T-helper 2 cell treated with Interferon-gamma antibody and Interleukin-4, amounts not matched to agents 5 μg/mL and 100 μg/mL, for 36 hours (primary cell): ENCODE measurements around the gene XXYLT1.
"Not testable (repeated sequence)": the region's sequence is repeated elsewhere in the genome, so short reads cannot be mapped to it uniquely, and the experiment has no call there.

Experiments used
- DNase-seq: peaks from one replicate; pipeline ENCODE4 v3.0.0; 2021; ENCODE audit warnings: low spot score
- H3K27ac Mint-ChIP-seq: one replicate; pipeline ENCODE4 v1.8.0; 2021; ENCODE audit warnings: mild to moderate bottlenecking, mixed read lengths
- H3K27me3 Mint-ChIP-seq: one replicate; pipeline ENCODE4 v1.8.0; 2021; ENCODE audit warnings: low read depth, mixed read lengths
- H3K36me3 Mint-ChIP-seq: one replicate; pipeline ENCODE4 v1.8.0; 2021; ENCODE audit warnings: low read depth, mixed read lengths
- H3K4me1 Mint-ChIP-seq: one replicate; pipeline ENCODE4 v1.8.0; 2021; ENCODE audit warnings: low read depth, mixed read lengths
- H3K4me3 Mint-ChIP-seq: one replicate; pipeline ENCODE4 v1.8.0; 2022; ENCODE audit warnings: mild to moderate bottlenecking, moderate library complexity, mixed read lengths
- H3K9me3 Mint-ChIP-seq: one replicate; pipeline ENCODE4 v1.8.0; 2021; ENCODE audit warnings: mixed read lengths

The XXYLT1 gene

DNA sequence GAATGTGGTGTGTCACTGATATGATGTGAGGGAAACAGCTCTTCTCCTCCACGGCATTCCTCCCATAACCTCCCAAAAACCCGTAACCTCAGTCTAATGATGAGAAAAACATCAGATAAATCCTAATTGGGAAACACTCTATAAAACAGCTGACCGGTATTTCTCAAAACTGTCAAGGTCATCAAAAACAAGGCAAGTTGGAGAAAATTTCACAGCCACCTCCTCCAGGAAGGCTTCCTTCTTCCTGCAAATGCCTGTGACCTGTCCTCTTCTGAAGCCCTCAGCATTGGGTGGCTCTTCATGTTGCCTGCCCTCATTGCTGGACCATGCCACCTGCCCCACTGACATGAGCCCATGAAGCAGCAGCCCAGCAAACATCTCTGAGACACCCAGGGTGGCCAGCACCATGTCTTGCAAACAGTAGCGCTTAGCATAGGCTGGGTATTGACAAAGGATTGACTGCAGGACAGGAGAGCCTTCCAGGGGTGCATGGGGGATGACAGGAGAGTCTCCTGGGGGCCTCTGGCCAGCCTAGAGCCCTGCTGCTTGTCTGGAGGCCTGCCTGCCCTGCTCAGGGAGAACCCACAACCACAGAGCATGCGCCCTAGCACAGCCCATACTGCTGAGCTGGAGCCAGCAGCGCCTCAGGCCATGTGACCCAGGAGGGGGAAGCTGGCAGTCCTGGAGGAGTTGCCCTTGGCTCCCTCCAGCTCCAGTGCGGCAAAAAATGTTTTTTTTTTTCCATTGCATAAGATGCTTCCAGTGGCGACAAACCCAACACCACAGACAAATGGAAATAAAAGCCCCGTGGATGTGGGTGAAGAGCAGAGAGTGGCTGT, 49.7 kb downstream of the XXYLT1 start:
- no peak overlapping the region for H3K27ac Mint-ChIP-seq
- no peaks in the 10 kb centered on the region for H3K27me3 Mint-ChIP-seq
- peaks cover 5% of the 10 kb centered on the region for H3K36me3 Mint-ChIP-seq
- no peak for DNase-seq
- no peaks in the 10 kb centered on the region for H3K4me1 Mint-ChIP-seq
- peaks cover 4% of the 10 kb centered on the region for H3K9me3 Mint-ChIP-seq
- no peak overlapping the region for H3K4me3 Mint-ChIP-seq

- Mint-ChIP-seq H3K4me1 (no peaks in the 10 kb centered on the region), H3K36me3 (peaks cover 5% of the 10 kb centered on the region), H3K4me3 (no peak overlapping the region), H3K27me3 (no peaks in the 10 kb centered on the region), H3K27ac (no peak overlapping the region), H3K9me3 (peaks cover 4% of the 10 kb centered on the region)
- DNase-seq = no peak
These were observed 51.4 kb downstream of the XXYLT1 start for GRCh38 chr3:195219351-195220230.

DNA sequence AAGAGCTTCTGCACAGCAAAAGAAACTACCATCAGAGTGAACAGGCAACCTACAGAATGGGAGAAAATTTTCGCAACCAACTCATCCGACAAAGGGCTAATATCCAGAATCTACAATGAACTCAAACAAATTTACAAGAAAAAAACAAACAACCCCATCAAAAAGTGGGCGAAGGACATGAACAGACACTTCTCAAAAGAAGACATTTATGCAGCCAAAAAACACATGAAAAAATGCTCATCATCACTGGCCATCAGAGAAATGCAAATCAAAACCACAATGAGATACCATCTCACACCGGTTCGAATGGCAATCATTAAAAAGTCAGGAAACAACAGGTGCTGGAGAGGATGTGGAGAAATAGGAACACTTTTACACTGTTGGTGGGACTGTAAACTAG, 52.6 kb downstream of the XXYLT1 start:
- H3K4me3 Mint-ChIP-seq, H3K27ac Mint-ChIP-seq, DNase-seq, H3K9me3 Mint-ChIP-seq, H3K4me1 Mint-ChIP-seq, H3K27me3 Mint-ChIP-seq, H3K36me3 Mint-ChIP-seq: not testable (repeated sequence)

DNA sequence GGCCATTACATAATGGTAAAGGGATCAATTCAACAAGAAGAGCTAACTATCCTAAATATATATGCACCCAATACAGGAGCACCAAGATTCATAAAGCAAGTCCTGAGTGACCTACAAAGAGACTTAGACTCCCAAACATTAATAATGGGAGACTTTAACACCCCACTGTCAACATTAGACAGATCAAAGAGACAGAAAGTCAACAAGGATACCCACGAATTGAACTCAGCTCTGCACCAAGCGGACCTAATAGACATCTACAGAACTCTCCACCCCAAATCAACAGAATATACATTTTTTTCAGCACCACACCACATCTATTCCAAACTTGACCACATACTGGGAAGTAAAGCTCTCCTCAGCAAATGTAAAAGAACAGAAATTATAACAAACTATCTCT, 55.4 kb downstream of the XXYLT1 start:
- not testable (repeated sequence) for H3K27me3 Mint-ChIP-seq, H3K9me3 Mint-ChIP-seq, DNase-seq, H3K4me1 Mint-ChIP-seq, H3K4me3 Mint-ChIP-seq, H3K27ac Mint-ChIP-seq, H3K36me3 Mint-ChIP-seq

DNA sequence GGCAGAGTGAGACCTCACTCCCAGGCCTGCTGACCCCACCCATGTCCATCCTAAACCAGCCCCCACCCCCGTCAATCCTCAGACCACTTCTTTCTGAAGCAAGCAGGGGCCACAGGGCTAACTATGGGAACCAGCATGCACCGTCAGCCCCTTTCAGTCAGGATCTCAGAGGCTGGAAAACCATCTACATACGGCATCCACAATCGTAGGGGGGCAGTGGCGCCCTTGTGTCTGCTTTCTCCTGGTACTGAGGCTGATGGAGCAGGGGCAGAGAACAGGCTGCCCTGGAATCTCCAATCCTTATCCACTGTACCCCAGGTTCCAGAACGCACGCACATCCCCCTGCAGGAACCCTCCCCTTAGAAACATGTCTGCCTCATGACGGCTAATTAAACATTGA, 56.6 kb downstream of the XXYLT1 start:
- no peaks in the 10 kb centered on the region for H3K27me3 Mint-ChIP-seq
- H3K9me3 Mint-ChIP-seq = peaks cover 4% of the 10 kb centered on the region
- DNase-seq = no peak
- no peak overlapping the region for H3K4me3 Mint-ChIP-seq
- H3K36me3 Mint-ChIP-seq = peaks cover 3% of the 10 kb centered on the region
- no peak overlapping the region for H3K27ac Mint-ChIP-seq
- H3K4me1 Mint-ChIP-seq = no peaks in the 10 kb centered on the region

DNA sequence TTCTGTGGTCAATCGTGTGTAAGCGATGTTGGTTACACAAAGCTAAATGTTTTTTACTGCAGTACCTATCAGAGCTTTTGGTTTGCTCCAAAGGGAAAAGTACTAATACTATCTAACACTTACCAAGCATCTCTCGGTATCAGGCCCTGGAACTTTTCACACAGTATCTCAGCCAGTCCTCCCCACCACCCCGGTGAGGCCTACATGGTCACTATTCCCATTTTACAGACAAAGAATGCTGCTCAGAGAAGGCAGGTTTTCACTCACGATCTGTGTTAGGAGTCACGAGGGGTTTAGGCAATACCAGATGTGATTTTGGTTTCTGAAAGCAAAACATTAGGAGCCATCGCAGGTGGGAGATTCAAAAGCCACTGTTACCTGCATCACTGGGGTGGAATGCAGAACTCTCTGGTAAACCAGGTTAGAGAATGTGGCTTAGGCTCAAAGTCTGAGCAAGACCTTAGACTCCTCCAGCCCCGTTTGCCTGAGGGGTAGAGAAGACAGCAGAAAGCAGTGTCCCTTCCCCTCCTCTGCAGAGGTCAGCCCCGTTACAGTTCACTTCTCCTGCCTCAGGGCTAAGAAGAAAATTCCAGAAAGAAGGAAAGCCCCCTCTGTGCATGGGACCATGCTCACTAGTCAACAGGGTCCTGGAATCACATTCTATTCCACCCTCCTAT, 57.2 kb downstream of the XXYLT1 start:
- no peak overlapping the region for H3K27ac Mint-ChIP-seq
- H3K4me3 Mint-ChIP-seq = no peak overlapping the region
- no peak for DNase-seq
- no peaks in the 10 kb centered on the region for H3K27me3 Mint-ChIP-seq
- no peaks in the 10 kb centered on the region for H3K36me3 Mint-ChIP-seq
- no peaks in the 10 kb centered on the region for H3K4me1 Mint-ChIP-seq
- H3K9me3 Mint-ChIP-seq = no peaks in the 10 kb centered on the region

DNA sequence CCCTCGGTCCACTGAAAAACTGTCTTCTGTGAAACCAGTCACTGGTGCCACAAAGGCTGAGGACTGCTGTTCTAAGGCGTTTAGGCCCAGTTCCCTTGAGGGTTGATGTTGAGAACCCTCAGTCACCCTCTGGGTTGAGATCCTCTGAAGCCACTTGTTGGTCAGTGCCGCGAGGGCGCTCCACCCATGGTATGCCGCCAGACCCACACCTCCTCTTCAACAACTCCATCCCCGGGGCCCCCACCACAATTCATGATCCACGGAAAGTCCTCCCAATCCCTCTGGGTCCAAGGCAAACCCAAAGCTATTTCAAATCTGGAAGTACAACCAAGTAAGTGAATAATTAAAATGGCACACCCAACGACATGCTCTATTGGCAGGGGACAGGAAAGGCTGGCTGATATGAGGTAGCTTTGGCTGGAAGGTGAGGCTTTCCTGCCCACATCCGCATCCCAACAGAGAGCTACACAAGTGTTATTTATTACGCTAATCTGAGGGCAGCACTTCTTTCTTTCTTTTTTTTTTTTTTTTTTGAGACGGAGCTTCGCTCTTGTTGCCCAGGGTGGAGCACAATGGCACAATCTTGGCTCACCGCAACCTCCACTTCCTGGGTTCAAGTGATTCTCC, 58.1 kb downstream of the XXYLT1 start:
- no peak for DNase-seq
- no peaks in the 10 kb centered on the region for H3K36me3 Mint-ChIP-seq
- no peak overlapping the region for H3K4me3 Mint-ChIP-seq
- no peaks in the 10 kb centered on the region for H3K27me3 Mint-ChIP-seq
- no peaks in the 10 kb centered on the region for H3K4me1 Mint-ChIP-seq
- no peak overlapping the region for H3K27ac Mint-ChIP-seq
- H3K9me3 Mint-ChIP-seq = no peaks in the 10 kb centered on the region

GRCh38 chr3:195212033-195212748, 58.8 kb downstream of the XXYLT1 start:
- DNase-seq = no peak
- Mint-ChIP-seq H3K4me1 (no peaks in the 10 kb centered on the region), H3K27me3 (no peaks in the 10 kb centered on the region), H3K4me3 (no peak overlapping the region), H3K27ac (no peak overlapping the region), H3K9me3 (no peaks in the 10 kb centered on the region), H3K36me3 (no peaks in the 10 kb centered on the region)

DNA sequence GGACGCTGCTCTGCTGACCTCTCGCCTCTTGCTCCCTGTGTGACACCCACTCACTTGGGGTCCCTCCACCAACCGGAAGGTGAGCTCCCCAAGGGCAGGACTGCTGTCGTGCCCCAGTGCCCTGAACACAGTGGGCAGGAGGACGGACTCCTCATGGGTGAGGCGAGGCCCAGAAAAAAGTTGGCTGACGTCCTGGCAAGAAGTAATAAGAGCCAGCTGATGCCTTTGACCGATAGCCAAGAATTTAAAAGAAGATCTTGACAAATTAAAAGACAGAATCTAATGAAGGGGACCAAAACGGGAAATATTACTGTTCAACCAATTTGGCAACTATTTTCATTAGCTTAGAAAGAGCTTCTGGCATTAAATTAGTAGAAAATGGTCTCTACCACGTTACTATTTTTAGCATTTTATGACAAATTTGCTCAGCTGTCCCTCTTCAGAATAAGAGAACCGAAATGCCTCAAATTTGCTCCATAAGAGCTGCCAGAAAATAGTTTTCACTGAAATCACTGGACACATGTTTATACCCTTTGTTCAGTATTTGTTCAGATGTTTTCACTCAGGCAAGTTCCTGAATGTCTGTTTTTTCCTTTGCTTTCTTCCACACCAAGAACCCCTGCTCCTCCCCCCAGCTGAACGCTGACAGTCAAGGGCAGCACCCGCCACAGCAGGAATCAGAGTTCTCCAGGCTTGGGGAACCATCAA, 60.5 kb downstream of the XXYLT1 start:
- H3K36me3 Mint-ChIP-seq = no peaks in the 10 kb centered on the region
- no peaks in the 10 kb centered on the region for H3K9me3 Mint-ChIP-seq

GRCh38 chr3:195209847-195210265, 61.1 kb downstream of the XXYLT1 start:
- H3K27me3 Mint-ChIP-seq = no peaks in the 10 kb centered on the region
- H3K27ac Mint-ChIP-seq = no peak overlapping the region
- no peak for DNase-seq
- H3K4me3 Mint-ChIP-seq = no peak overlapping the region
- H3K36me3 Mint-ChIP-seq = no peaks in the 10 kb centered on the region
- no peaks in the 10 kb centered on the region for H3K4me1 Mint-ChIP-seq
- H3K9me3 Mint-ChIP-seq = no peaks in the 10 kb centered on the region

More for the DNA sequence above, 60.5 kb downstream of the XXYLT1 start:
- no peak for DNase-seq
- H3K27ac Mint-ChIP-seq = no peak overlapping the region
- H3K4me1 Mint-ChIP-seq = no peaks in the 10 kb centered on the region
- H3K27me3 Mint-ChIP-seq = no peaks in the 10 kb centered on the region
- H3K4me3 Mint-ChIP-seq = no peak overlapping the region

DNA sequence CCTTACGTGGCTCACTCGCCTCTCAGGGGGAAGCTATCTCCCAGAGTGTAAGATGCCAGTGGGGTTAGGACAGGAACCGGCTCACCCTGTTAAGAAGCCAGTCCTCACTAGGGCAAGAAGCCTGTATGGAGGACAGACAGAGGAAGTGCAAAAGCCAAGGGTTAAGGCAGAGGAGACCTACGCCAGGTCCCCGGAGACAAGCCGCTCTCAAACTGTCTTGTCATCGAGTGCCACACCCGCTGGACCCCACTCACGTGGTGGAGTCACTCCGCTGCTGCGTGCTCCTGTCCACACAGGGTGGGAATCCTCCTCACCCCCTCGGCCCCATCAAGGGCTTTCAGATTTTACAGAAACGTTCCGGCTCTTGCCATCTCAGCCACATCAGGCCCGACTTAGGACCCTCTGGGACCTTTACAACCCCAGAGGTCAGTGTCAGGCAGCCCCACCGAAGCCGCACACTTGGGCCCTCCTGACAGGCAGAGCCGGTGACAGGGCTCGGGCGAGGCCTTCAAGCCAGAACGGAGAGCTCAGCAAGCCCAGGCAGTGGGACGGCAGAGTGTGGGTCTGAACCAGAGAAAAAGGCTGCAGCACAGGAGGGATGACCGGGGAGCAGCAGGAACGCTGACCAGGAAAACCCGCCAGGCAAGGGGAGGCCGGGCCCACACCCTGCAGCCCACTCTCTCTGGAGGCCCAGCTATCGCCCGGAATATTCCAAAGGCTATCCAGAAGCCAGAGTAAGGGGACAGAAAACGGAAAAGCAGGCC, 61.7 kb downstream of the XXYLT1 start:
- H3K36me3 Mint-ChIP-seq = no peaks in the 10 kb centered on the region
- H3K4me3 Mint-ChIP-seq = no peak overlapping the region
- DNase-seq = no peak
- no peak overlapping the region for H3K27ac Mint-ChIP-seq
- H3K4me1 Mint-ChIP-seq = no peaks in the 10 kb centered on the region
- no peaks in the 10 kb centered on the region for H3K9me3 Mint-ChIP-seq
- no peaks in the 10 kb centered on the region for H3K27me3 Mint-ChIP-seq

GRCh38 chr3:195208631-195209030, 62.3 kb downstream of the XXYLT1 start:
- DNase-seq = no peak
- Mint-ChIP-seq H3K9me3 (no peaks in the 10 kb centered on the region), H3K27ac (no peak overlapping the region), H3K4me1 (no peaks in the 10 kb centered on the region), H3K36me3 (no peaks in the 10 kb centered on the region), H3K27me3 (no peaks in the 10 kb centered on the region), H3K4me3 (no peak overlapping the region)
